Esophagus muscularis mucosa (tissue), 4 donors: ENCODE results near the gene GCK.

Experiments used
- CTCF ChIP-seq, 3 experiments: fragments of 200-600 bp in 2 of 3; fragments of 450-650 bp in 1 of 3; sonication (generic) in 2 of 3; IDR thresholded peaks; one replicate each; pipeline ENCODE4 v1.5.1; 2017 to 2019; ENCODE audit warnings: antibody characterized with exemption in 3 of 3, mild to moderate bottlenecking in 2 of 3, moderate library complexity in 1 of 3
- EP300 ChIP-seq: sonication (generic); formaldehyde crosslinking; IDR thresholded peaks from one replicate; pipeline ENCODE4 v1.6.1; 2017; ENCODE audit warnings: antibody characterized with exemption
- POLR2AphosphoS5 ChIP-seq, 2 donors: sonication (generic); formaldehyde crosslinking; IDR thresholded peaks; one replicate each; pipeline ENCODE4 v1.6.1; 2017; ENCODE audit warnings: antibody characterized with exemption in 2 of 2

- TF ChIP-seq CTCF (IDR thresholded peaks at IDR 0.05) (no peak), POLR2AphosphoS5 (IDR thresholded peaks at IDR 0.05) (no peak), EP300 (no peak)
These were observed 4.3 kb downstream of the GCK start for GRCh38 chr7:44184873-44185446.
